ENCODE results near the gene NCOA3.

The NCOA3 gene

GRCh38 chr20:47642118-47642517, 140.4 kb downstream of the NCOA3 start:
- no peak overlapping the region for H3K4me3 ChIP-seq (ENCODE audit: control insufficient read depth, low read depth, low read length)
- DNase-seq (ENCODE audit: low read depth), result no peak
- TF ChIP-seq CTCF (IDR thresholded peaks at IDR 0.05; ENCODE audit: control insufficient read depth, insufficient read depth, low read depth, low read length, missing control alignments), result no peak

GRCh38 chr20:47642624-47643023, 140.9 kb downstream of the NCOA3 start:
- no peak for DNase-seq (ENCODE audit: low read depth)
- no peak overlapping the region for H3K4me3 ChIP-seq (ENCODE audit: control insufficient read depth, low read depth, low read length)
- TF ChIP-seq CTCF (IDR thresholded peaks at IDR 0.05; ENCODE audit: control insufficient read depth, insufficient read depth, low read depth, low read length, missing control alignments), result no peak

- TF ChIP-seq CTCF (IDR thresholded peaks at IDR 0.05; ENCODE audit: control insufficient read depth, insufficient read depth, low read depth, low read length, missing control alignments), result no peak
- H3K4me3 ChIP-seq (ENCODE audit: control insufficient read depth, low read depth, low read length), result no peak overlapping the region
- no peak for DNase-seq (ENCODE audit: low read depth)
These were observed 143.9 kb downstream of the NCOA3 start for GRCh38 chr20:47645632-47646031.

GRCh38 chr20:47647994-47648393, 146.3 kb downstream of the NCOA3 start:
- no peak overlapping the region for H3K4me3 ChIP-seq (ENCODE audit: control insufficient read depth, low read depth, low read length)
- no peak for DNase-seq (ENCODE audit: low read depth)
- no peak for TF ChIP-seq CTCF (IDR thresholded peaks at IDR 0.05; ENCODE audit: control insufficient read depth, insufficient read depth, low read depth, low read length, missing control alignments)

- H3K4me3 ChIP-seq (ENCODE audit: control insufficient read depth, low read depth, low read length), result no peak overlapping the region
- no peak for DNase-seq (ENCODE audit: low read depth)
- no peak for TF ChIP-seq CTCF (IDR thresholded peaks at IDR 0.05; ENCODE audit: control insufficient read depth, insufficient read depth, low read depth, low read length, missing control alignments)
These were observed 147.3 kb downstream of the NCOA3 start for GRCh38 chr20:47648943-47649342.

- no peak for DNase-seq (ENCODE audit: low read depth)
- H3K4me3 ChIP-seq (ENCODE audit: control insufficient read depth, low read depth, low read length), result no peak overlapping the region
- TF ChIP-seq CTCF (IDR thresholded peaks at IDR 0.05; ENCODE audit: control insufficient read depth, insufficient read depth, low read depth, low read length, missing control alignments), result no peak
These were observed 150.6 kb downstream of the NCOA3 start for GRCh38 chr20:47652301-47652700.

- TF ChIP-seq CTCF (IDR thresholded peaks at IDR 0.05; ENCODE audit: control insufficient read depth, insufficient read depth, low read depth, low read length, missing control alignments), result no peak
- no peak for DNase-seq (ENCODE audit: low read depth)
- H3K4me3 ChIP-seq (ENCODE audit: control insufficient read depth, low read depth, low read length), result no peak overlapping the region
These were observed 151.1 kb downstream of the NCOA3 start for GRCh38 chr20:47652794-47653193.
